ENCODE data around the gene ITGA4.

ITGA4 gene

DNA sequence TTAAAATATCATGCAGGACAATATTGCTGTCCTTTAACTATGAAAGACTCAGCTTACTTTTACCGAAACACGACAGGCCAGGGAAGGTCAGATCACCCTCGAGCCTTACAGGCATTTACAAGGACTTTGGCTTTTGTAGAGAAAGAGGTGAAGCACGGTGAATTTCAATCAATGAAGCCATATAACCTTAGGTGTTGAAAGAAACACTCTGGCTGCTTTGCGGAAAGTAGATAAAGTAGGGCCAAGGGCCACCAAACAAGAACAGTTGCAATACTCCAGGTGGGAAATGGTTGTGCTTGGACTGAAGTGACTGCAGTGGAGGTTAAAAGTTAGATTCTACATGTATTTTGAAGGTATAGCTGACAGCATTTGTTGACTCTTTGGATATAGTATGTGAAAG lies 119.2 kb downstream of the ITGA4 start:
- no peak for DNase-seq

- DNase-seq = no peak
Measured at GRCh38 chr2:181578829-181579228, 121.6 kb downstream of the ITGA4 start.

- no peak for DNase-seq
Measured at GRCh38 chr2:181581534-181581933, 124.3 kb downstream of the ITGA4 start.

DNA sequence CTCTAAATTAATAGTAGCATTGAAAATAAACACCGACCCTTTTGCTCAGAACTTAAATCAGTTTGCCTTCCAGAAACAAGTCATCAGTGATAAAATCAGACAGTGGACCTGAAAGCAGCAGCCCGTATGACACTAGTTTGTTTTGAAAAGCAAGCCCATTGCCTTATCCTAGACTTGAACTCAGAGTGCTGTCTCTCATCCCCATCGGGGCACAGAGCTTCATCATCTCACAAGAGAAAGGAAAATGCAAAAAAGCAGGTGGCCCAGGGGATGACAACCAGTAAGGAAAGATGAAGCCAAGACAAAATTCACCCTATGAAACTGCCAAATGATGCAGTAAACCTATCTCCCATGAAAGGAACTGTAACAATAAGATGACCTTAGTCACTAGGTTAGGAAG lies 128.5 kb downstream of the ITGA4 start:
- no peak for DNase-seq
